ENCODE measurements around the gene VCP. TPM values are rescaled to one million over a fixed set of nuclear protein-coding genes. Genes with fewer than 3 reads are reported as not detected.

Gene VCP
- total and polyA plus RNA-seq, 2 experiments from 2014 or later = 130 to 408 TPM

DNA sequence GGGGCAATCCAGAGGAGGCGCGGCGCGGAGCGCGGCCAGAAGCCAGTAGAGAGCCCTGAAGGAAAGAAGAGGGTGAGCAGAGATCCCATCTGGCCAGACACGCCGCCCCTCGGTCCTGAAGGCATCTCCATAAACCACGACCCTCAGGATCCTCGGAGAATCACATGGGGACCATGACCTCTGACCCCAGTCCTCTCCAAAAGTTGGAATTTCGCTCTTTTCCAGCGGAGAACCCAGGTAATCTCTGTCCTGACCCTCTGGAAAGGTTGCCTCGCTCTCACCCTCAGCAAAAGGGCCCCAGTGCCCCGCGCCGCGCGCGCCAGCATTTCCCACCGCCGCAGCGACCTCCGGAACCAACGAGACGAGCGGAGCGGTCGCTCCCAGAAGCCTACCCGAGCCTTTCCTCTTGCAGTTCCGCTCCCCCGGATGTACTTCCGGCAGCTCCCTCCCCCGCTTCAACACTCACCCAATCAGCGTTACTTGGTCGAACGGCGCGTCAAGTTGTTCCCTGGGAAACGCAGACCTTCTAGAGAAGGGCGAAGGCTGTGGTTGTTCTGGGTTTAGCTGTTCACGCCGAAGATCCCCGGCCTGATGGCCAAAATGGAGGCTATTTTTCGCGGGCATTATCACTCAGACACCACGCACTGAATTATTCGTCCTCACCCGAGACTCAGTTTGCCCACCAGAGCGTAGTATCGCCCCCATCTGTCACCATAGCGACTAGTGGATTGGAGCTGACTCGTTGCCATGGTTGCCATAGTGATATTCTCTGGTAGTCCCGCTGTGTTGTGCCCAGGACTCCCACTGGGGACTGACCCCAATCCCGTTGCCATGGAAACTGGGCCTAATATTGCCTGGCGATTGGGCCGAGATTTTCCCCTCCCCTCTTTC is 30.6 kb upstream of the VCP start, which contains the start of gene STOML2:
Gene STOML2, minus strand, starts transcription at position 363 of the 891 bp plus-strand sequence. Its CDS starts 37 bp downstream, at position 326.
- Histone ChIP-seq H3K79me2 (replicated peaks; ENCODE audit: insufficient read depth) (peaks cover 17% of the 10 kb centered on the region), H3K36me3 (ENCODE audit: insufficient read depth) (peaks cover 3% of the 10 kb centered on the region; the same call in 1 of the 2 replicates), H3K9me2 (ENCODE audit: insufficient read depth) (no peaks in the 10 kb centered on the region), H4K20me1 (replicated peaks; ENCODE audit: insufficient read depth) (no peaks in the 10 kb centered on the region), H3F3A (replicated peaks; ENCODE audit: low read depth) (peaks cover 7% of the 10 kb centered on the region), H3K27me3 (ENCODE audit: insufficient read depth) (no peaks in the 10 kb centered on the region), H3K4me2 (peak within 1 kb of the TSS; percentile 92), H3K4me1 (ENCODE audit: insufficient read depth) (peaks cover 11% of the 10 kb centered on the region), H3K4me3 (peak within 1 kb of the TSS; percentile 74), H2AFZ (peak within 1 kb of the TSS; percentile 77; the same call in 1 of the 2 replicates), H3K27ac (ENCODE audit: low read depth) (peak within 1 kb of the TSS; percentile 78)
- ATAC-seq (peak; percentile 96), DNase-seq (ENCODE audit: low spot score) (peak; percentile 99)
- Mint-ChIP-seq H3K4me3 (peak within 1 kb of the TSS; percentile 96), H3K27ac (peak within 1 kb of the TSS; percentile 99), H3K27me3 (ENCODE audit: insufficient read depth, low read depth, poor library complexity) (peaks cover 22% of the 10 kb centered on the region), H3K4me1 (peaks cover 18% of the 10 kb centered on the region), H3K36me3 (ENCODE audit: low read depth) (peaks cover 43% of the 10 kb centered on the region), H3K9me3 (no peaks in the 10 kb centered on the region; the same call in 2 of the 3 replicates)
- TF ChIP-seq EZH2phosphoT487 (IDR thresholded peaks at IDR 0.05; ENCODE audit: unreplicated experiment) (no peak), EZH2 (IDR thresholded peaks at IDR 0.05; ENCODE audit: low read depth, unreplicated experiment) (no peak), CREB1 (CRISPR knock-in tag; IDR thresholded peaks at IDR 0.05; ENCODE audit: low read depth) (peak; percentile 67), POLR2AphosphoS5 (IDR thresholded peaks at IDR 0.05; ENCODE audit: low read depth) (peak; percentile 86)
- TF ChIP-seq, protein P1, sequence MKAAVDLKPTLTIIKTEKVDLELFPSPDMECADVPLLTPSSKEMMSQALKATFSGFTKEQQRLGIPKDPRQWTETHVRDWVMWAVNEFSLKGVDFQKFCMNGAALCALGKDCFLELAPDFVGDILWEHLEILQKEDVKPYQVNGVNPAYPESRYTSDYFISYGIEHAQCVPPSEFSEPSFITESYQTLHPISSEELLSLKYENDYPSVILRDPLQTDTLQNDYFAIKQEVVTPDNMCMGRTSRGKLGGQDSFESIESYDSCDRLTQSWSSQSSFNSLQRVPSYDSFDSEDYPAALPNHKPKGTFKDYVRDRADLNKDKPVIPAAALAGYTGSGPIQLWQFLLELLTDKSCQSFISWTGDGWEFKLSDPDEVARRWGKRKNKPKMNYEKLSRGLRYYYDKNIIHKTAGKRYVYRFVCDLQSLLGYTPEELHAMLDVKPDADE (IDR thresholded peaks at IDR 0.05) = peak; percentile 74; the same call in 1 of the 2 replicates

DNA sequence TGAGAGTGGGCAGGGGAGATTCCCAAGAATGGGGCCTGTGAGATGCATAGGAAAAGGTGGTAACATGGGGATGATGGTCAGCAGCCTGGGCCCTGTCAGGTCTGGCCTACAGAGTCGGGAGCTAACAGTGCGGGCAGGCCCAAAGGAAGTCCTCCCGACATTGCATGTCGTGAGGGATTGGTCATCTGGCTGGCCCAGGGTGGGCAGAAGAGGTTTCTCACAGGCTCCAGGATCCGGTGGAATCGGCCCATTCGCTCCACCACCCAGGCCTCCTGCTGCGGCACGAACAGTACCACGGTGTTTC is 30.0 kb upstream of the VCP start:
- Histone ChIP-seq H3K4me3 (peak overlapping the region; percentile 74), H4K20me1 (replicated peaks; ENCODE audit: insufficient read depth) (no peaks in the 10 kb centered on the region), H2AFZ (peak overlapping the region; percentile 77; the same call in 1 of the 2 replicates), H3K36me3 (ENCODE audit: insufficient read depth) (peaks cover 3% of the 10 kb centered on the region; the same call in 1 of the 2 replicates), H3K27me3 (ENCODE audit: insufficient read depth) (no peaks in the 10 kb centered on the region), H3K4me1 (ENCODE audit: insufficient read depth) (peaks cover 11% of the 10 kb centered on the region), H3K27ac (ENCODE audit: low read depth) (peak overlapping the region; percentile 70), H3F3A (replicated peaks; ENCODE audit: low read depth) (peaks cover 7% of the 10 kb centered on the region), H3K9me2 (ENCODE audit: insufficient read depth) (no peaks in the 10 kb centered on the region), H3K79me2 (replicated peaks; ENCODE audit: insufficient read depth) (peaks cover 17% of the 10 kb centered on the region), H3K4me2 (peak overlapping the region; percentile 92)
- TF ChIP-seq, protein P2, sequence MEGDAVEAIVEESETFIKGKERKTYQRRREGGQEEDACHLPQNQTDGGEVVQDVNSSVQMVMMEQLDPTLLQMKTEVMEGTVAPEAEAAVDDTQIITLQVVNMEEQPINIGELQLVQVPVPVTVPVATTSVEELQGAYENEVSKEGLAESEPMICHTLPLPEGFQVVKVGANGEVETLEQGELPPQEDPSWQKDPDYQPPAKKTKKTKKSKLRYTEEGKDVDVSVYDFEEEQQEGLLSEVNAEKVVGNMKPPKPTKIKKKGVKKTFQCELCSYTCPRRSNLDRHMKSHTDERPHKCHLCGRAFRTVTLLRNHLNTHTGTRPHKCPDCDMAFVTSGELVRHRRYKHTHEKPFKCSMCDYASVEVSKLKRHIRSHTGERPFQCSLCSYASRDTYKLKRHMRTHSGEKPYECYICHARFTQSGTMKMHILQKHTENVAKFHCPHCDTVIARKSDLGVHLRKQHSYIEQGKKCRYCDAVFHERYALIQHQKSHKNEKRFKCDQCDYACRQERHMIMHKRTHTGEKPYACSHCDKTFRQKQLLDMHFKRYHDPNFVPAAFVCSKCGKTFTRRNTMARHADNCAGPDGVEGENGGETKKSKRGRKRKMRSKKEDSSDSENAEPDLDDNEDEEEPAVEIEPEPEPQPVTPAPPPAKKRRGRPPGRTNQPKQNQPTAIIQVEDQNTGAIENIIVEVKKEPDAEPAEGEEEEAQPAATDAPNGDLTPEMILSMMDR (conservative IDR thresholded peaks at IDR 0.05; ENCODE audit: low read depth in 2 of 2) = no peak
- TF ChIP-seq, protein P1 (IDR thresholded peaks at IDR 0.05) = no peak
- TF ChIP-seq JUNB (IDR thresholded peaks at IDR 0.05; ENCODE audit: unreplicated experiment) (no peak), ZNF114 (CRISPR knock-in tag; IDR thresholded peaks at IDR 0.05) (no peak), EZH2phosphoT487 (IDR thresholded peaks at IDR 0.05; ENCODE audit: unreplicated experiment) (no peak), NANOG (IDR thresholded peaks at IDR 0.05; ENCODE audit: borderline replicate concordance) (no peak), CREB1 (CRISPR knock-in tag; IDR thresholded peaks at IDR 0.05; ENCODE audit: low read depth) (no peak), REST (IDR thresholded peaks at IDR 0.05; ENCODE audit: unreplicated experiment) (no peak)
- H3K4me3 Mint-ChIP-seq = peak overlapping the region; percentile 96
- DNase-seq (ENCODE audit: low spot score) = peak; percentile 34
- peaks cover 24% of the 10 kb centered on the region for H3K27me3 Mint-ChIP-seq (ENCODE audit: insufficient read depth, low read depth, poor library complexity)
- peaks cover 18% of the 10 kb centered on the region for H3K4me1 Mint-ChIP-seq
- H3K27ac Mint-ChIP-seq = peak overlapping the region; percentile 99
- peaks cover 43% of the 10 kb centered on the region for H3K36me3 Mint-ChIP-seq (ENCODE audit: low read depth)
- no peaks in the 10 kb centered on the region; the same call in 2 of the 3 replicates for H3K9me3 Mint-ChIP-seq
- ATAC-seq = no peak
